H1 (cell line): ENCODE measurements around the gene B3GALT6. TPM values are rescaled to one million over a fixed set of nuclear protein-coding genes. Genes with fewer than 3 reads are reported as not detected.

ENCODE experiments used
- CTCF ChIA-PET: fragments of 300-600 bp; sonication (Branson Sonifier 250); formaldehyde crosslinking; loops from one replicate; lab custom pipeline; 2021; ENCODE audit not compliant: partially characterized antibody; lab: Charles Lee
- POLR2A ChIA-PET: fragments of 300-600 bp; sonication (Branson Sonifier 250); formaldehyde crosslinking; loops from one replicate; lab custom pipeline; 2021; ENCODE audit warnings: inconsistent platforms; ENCODE audit not compliant: partially characterized antibody; lab: Charles Lee
- DNase-seq, 2 experiments: peaks; one replicate each; pipeline versions ENCODE4 v3.0.0 to v3.0.0-alpha.2; 2010 to 2022; ENCODE audit warnings: low spot score in 2 of 2, low read depth in 1 of 2, mixed read lengths in 1 of 2
- FAIRE-seq: peaks from 2 replicates; lab custom pipeline; 2011; peaks lifted over from hg19 to GRCh38; lab: Jason Lieb, UNC
- H2AFZ ChIP-seq: 2 replicates; pipeline ENCODE4 v1.8.1; 2012; ENCODE audit warnings: low read length, inconsistent platforms
- H2AK5ac ChIP-seq: 2 replicates; pipeline ENCODE4 v1.6.1; 2013; ENCODE audit warnings: low read depth, low read length
- H2BK120ac ChIP-seq: replicated peaks from 2 replicates; pipeline ENCODE3; 2013; ENCODE audit warnings: low read depth, low read length, inconsistent platforms
- H2BK12ac ChIP-seq: 2 replicates; pipeline ENCODE4 v1.6.1; 2013; ENCODE audit warnings: low read depth, low read length
- H2BK15ac ChIP-seq: 2 replicates; pipeline ENCODE4 v1.6.1; 2013; ENCODE audit warnings: low read length
- H2BK20ac ChIP-seq: 2 replicates; pipeline ENCODE4 v1.6.1; 2013; ENCODE audit warnings: low read length
- H2BK5ac ChIP-seq: 2 replicates; pipeline ENCODE4 v1.6.1; 2013; ENCODE audit warnings: low read depth, low read length
- H3K14ac ChIP-seq: 2 replicates; pipeline ENCODE4 v1.6.1; 2013; ENCODE audit warnings: inconsistent platforms; ENCODE audit not compliant: insufficient read length
- H3K18ac ChIP-seq: 2 replicates; pipeline ENCODE4 v1.6.1; 2013; ENCODE audit warnings: low read length; ENCODE audit errors: extremely low read depth
- H3K23ac ChIP-seq: 2 replicates; pipeline ENCODE4 v1.6.1; 2013; ENCODE audit warnings: inconsistent platforms; ENCODE audit not compliant: insufficient read length
- H3K23me2 ChIP-seq: 2 replicates; pipeline ENCODE4 v1.6.1; 2013; ENCODE audit warnings: low read depth, low read length
- H3K27ac ChIP-seq: 2 replicates; pipeline ENCODE4 v1.6.1; 2011; ENCODE audit warnings: low read depth, low read length, inconsistent platforms
- H3K27me3 ChIP-seq, 4 experiments: replicated peaks in 1 of 4; 1 replicate in 1 of 4; 2 replicates in 3 of 4; pipeline versions ENCODE4 v1.6.1 to v1.8.1; 2011 to 2013; ENCODE audit warnings: low read length in 3 of 4, mild to moderate bottlenecking in 3 of 4, inconsistent platforms in 2 of 4, mixed read lengths in 2 of 4, moderate library complexity in 1 of 4; ENCODE audit not compliant: control insufficient read depth in 3 of 4, insufficient read depth in 3 of 4; ENCODE audit errors: extremely low read depth in 1 of 4
- H3K36me3 ChIP-seq, 4 experiments: 2 replicates each; pipeline versions ENCODE4 v1.6.1 to v1.8.1; 2011 to 2013; ENCODE audit warnings: mild to moderate bottlenecking in 4 of 4, low read length in 3 of 4, moderate library complexity in 2 of 4, control low read depth in 1 of 4, inconsistent platforms in 1 of 4; ENCODE audit not compliant: insufficient read depth in 4 of 4, control insufficient read depth in 2 of 4
- H3K4ac ChIP-seq: replicated peaks from 2 replicates; pipeline ENCODE3; 2013; ENCODE audit warnings: low read length, low read depth, mixed read lengths, inconsistent platforms; ENCODE audit not compliant: insufficient read length
- H3K4me1 ChIP-seq, 4 experiments: replicated peaks in 1 of 4; 1 replicate in 1 of 4; 2 replicates in 3 of 4; pipeline versions ENCODE4 v1.6.1 to v1.8.1; 2011 to 2013; ENCODE audit warnings: low read length in 3 of 4, inconsistent platforms in 2 of 4, mixed read lengths in 1 of 4; ENCODE audit not compliant: insufficient read depth in 4 of 4, control insufficient read depth in 3 of 4
- H3K4me2 ChIP-seq, 2 experiments: 2 replicates each; pipeline versions ENCODE4 v1.6.1 to v1.8.1; 2011 to 2013; ENCODE audit warnings: low read depth in 2 of 2, low read length in 2 of 2, control low read depth in 1 of 2, inconsistent platforms in 1 of 2, mild to moderate bottlenecking in 1 of 2; ENCODE audit not compliant: insufficient read depth in 1 of 2
- H3K4me3 ChIP-seq, 4 experiments: fragments of 200-600, 300-600 bp in 1 of 4; sonication (generic), shearing (Covaris generic), sonication (Bioruptor Twin) in 1 of 4; 2 replicates each; pipeline versions ENCODE4 v1.5.1 to v1.8.1; 2011 to 2016; ENCODE audit warnings: low read length in 4 of 4, low read depth in 3 of 4, control low read depth in 2 of 4, inconsistent platforms in 2 of 4, mild to moderate bottlenecking in 2 of 4, mixed read lengths in 1 of 4, moderate library complexity in 1 of 4; ENCODE audit not compliant: insufficient read depth in 2 of 4; ENCODE audit errors: extremely low read depth in 1 of 4
- H3K56ac ChIP-seq: replicated peaks from 2 replicates; pipeline ENCODE3; 2013; ENCODE audit warnings: low read depth, mild to moderate bottlenecking, mixed read lengths, low read length, inconsistent platforms; ENCODE audit not compliant: insufficient read length
- H3K79me1 ChIP-seq: 2 replicates; pipeline ENCODE4 v1.6.1; 2013; ENCODE audit warnings: low read depth, low read length, control low read depth
- H3K79me2 ChIP-seq, 2 experiments: 2 replicates each; pipeline versions ENCODE4 v1.6.1 to v1.8.1; 2012 to 2013; ENCODE audit warnings: low read length in 2 of 2, mild to moderate bottlenecking in 2 of 2, inconsistent platforms in 1 of 2; ENCODE audit not compliant: insufficient read depth in 2 of 2, control insufficient read depth in 1 of 2
- H3K9ac ChIP-seq, 4 experiments: replicated peaks in 1 of 4; 1 replicate in 1 of 4; 2 replicates in 3 of 4; pipeline versions ENCODE4 v1.6.1 to v1.8.1; 2011 to 2013; ENCODE audit warnings: low read depth in 3 of 4, low read length in 3 of 4, control low read depth in 2 of 4, mild to moderate bottlenecking in 2 of 4, moderate library complexity in 2 of 4, inconsistent platforms in 1 of 4; ENCODE audit errors: extremely low read depth in 1 of 4
- H3K9me3 ChIP-seq, 2 experiments: 2 replicates each; pipeline versions ENCODE4 v1.6.1 to v1.8.1; 2012 to 2013; ENCODE audit warnings: mild to moderate bottlenecking in 2 of 2, moderate library complexity in 2 of 2, control low read depth in 1 of 2, inconsistent platforms in 1 of 2, low read depth in 1 of 2, low read length in 1 of 2, mixed read lengths in 1 of 2; ENCODE audit not compliant: insufficient read depth in 2 of 2
- H4K20me1 ChIP-seq, 2 experiments: replicated peaks in 1 of 2; 2 replicates each; pipeline versions ENCODE3 to v1.8.1; 2011 to 2013; ENCODE audit warnings: inconsistent platforms in 2 of 2, low read length in 2 of 2, mild to moderate bottlenecking in 1 of 2; ENCODE audit not compliant: insufficient read depth in 2 of 2, control insufficient read depth in 1 of 2
- H4K5ac ChIP-seq: 2 replicates; pipeline ENCODE4 v1.6.1; 2013; ENCODE audit warnings: low read length, low read depth, mixed read lengths, inconsistent platforms; ENCODE audit not compliant: insufficient read length
- H4K8ac ChIP-seq: 2 replicates; pipeline ENCODE4 v1.8.0; 2013; ENCODE audit warnings: mild to moderate bottlenecking, moderate library complexity, low read length, inconsistent platforms; ENCODE audit not compliant: insufficient read depth; ENCODE audit errors: extremely low read depth
- H4K91ac ChIP-seq: replicated peaks from 2 replicates; pipeline ENCODE3; 2013; ENCODE audit warnings: low read length, mixed read lengths, inconsistent platforms; ENCODE audit not compliant: insufficient read length
- CREB1 ChIP-seq: IDR thresholded peaks from 2 replicates; pipeline ENCODE4 v1.6.1; 2012; ENCODE audit warnings: inconsistent platforms
- CTBP2 ChIP-seq: IDR thresholded peaks from 2 replicates; pipeline ENCODE4 v1.7.0; 2011; ENCODE audit warnings: borderline replicate concordance, mild to moderate bottlenecking, moderate library complexity, mixed read lengths, low read length; ENCODE audit not compliant: insufficient read depth, insufficient read length
- CTCF ChIP-seq, 3 experiments: IDR thresholded peaks; 1 replicate in 2 of 3; 2 replicates in 1 of 3; pipeline versions ENCODE4 v1.5.1 to v1.6.1; 2011; ENCODE audit warnings: low read length in 3 of 3, mild to moderate bottlenecking in 3 of 3, inconsistent platforms in 2 of 3, low read depth in 1 of 3, moderate library complexity in 1 of 3; ENCODE audit not compliant: insufficient read depth in 1 of 3; ENCODE audit errors: control extremely low read depth in 1 of 3
- JUN ChIP-seq: IDR thresholded peaks from 2 replicates; pipeline ENCODE4 v1.6.1; 2011; ENCODE audit warnings: low read depth, mild to moderate bottlenecking, improper control_type of control experiment, low read length
- KDM4A ChIP-seq: IDR thresholded peaks from one replicate; pipeline ENCODE4 v1.7.1; 2012; ENCODE audit warnings: low read depth, mild to moderate bottlenecking, moderate library complexity, low read length, inconsistent platforms; ENCODE audit not compliant: severe bottlenecking
- RAD21 ChIP-seq, 2 experiments: IDR thresholded peaks in 1 of 2; conservative IDR thresholded peaks in 1 of 2; 2 replicates each; pipeline ENCODE4 v1.6.1; 2011; ENCODE audit warnings: low read depth in 2 of 2, low read length in 2 of 2, improper control_type of control experiment in 1 of 2, inconsistent platforms in 1 of 2, mild to moderate bottlenecking in 1 of 2, moderate library complexity in 1 of 2
- RBBP5 ChIP-seq: IDR thresholded peaks from 2 replicates; pipeline ENCODE4 v1.7.1; 2012; ENCODE audit warnings: low read depth, mild to moderate bottlenecking, inconsistent platforms, low read length, moderate library complexity, borderline replicate concordance
- RXRA ChIP-seq: IDR thresholded peaks from 2 replicates; pipeline ENCODE4 v1.6.1; 2011; ENCODE audit warnings: low read depth, mild to moderate bottlenecking, low read length, moderate library complexity; ENCODE audit not compliant: insufficient read depth
- SP1 ChIP-seq: IDR thresholded peaks from 2 replicates; pipeline ENCODE4 v1.6.1; 2011; ENCODE audit warnings: low read depth, low read length
- SRF ChIP-seq: IDR thresholded peaks from 2 replicates; pipeline ENCODE4 v1.6.1; 2011; ENCODE audit warnings: mild to moderate bottlenecking, low read depth, low read length, moderate library complexity
- TAF1 ChIP-seq: IDR thresholded peaks from 2 replicates; pipeline ENCODE4 v1.6.1; 2011; ENCODE audit warnings: mild to moderate bottlenecking, low read depth, low read length
- WGBS, 2 experiments: shearing (Covaris generic) in 1 of 2; methylation state at CpG; one replicate each; pipeline versions ENCODE4 v1.1.6 to v1.1.7; 2013 to 2015; ENCODE audit warnings: low lambda C conversion rate in 2 of 2, mixed read lengths in 2 of 2, inconsistent platforms in 1 of 2, low coverage in 1 of 2, missing lambda C conversion rate in 1 of 2; ENCODE audit not compliant: insufficient replicate concordance in 2 of 2, insufficient coverage in 1 of 2, insufficient read length in 1 of 2; ENCODE audit errors: extremely low coverage in 1 of 2, missing lambda C conversion rate in 1 of 2; 5-methylcytosine and 5-hydroxymethylcytosine counted together
- polyA plus RNA-seq, 7 experiments: library from polyadenylated mRNA; depleted of rRNA in 3 of 7; stranded (reverse) in 5 of 7; unstranded in 2 of 7; fragments of >200 nt in 5 of 7; fragments of 200-250 nt in 2 of 7; gene quantifications; 1 replicate in 5 of 7; 2 replicates in 1 of 7; 4 replicates in 1 of 7; pipeline versions ENCODE4 v1.2.1 to v1.2.3, GENCODE V29; 2011 to 2013; ENCODE audit warnings: missing spikeins in 2 of 7, mixed read lengths in 2 of 7
- total RNA-seq: library from RNA; stranded (reverse); fragmentation: NEBNext Ultra II Directional; extraction: Animal tissue kit (Norgen Biotek cat#: 25700); gene quantifications from 2 replicates; pipeline ENCODE4 v1.2.1, GENCODE V29; 2021

Gene B3GALT6
- total and polyA plus RNA-seq, 2 of the 8 experiments (the other 6 are each of a cell fraction or from before 2014, with no cell fraction given), result 18.4 to 20.4 TPM

GRCh38 chr1:1275836-1276235 is 43.8 kb downstream of the B3GALT6 start:
- no peak overlapping the region for H3K4ac ChIP-seq
- no peaks in the 10 kb centered on the region for H3K9me3 ChIP-seq
- no peak overlapping the region for H3K9ac ChIP-seq
- no peak overlapping the region for H3K23ac ChIP-seq
- H3K79me2 ChIP-seq, result peaks cover 11 to 27% of the 10 kb centered on the region in 2 experiments; a peak in 3 of 4 replicates
- no peak overlapping the region for H2BK120ac ChIP-seq
- H2BK12ac ChIP-seq, result no peak overlapping the region
- no peak overlapping the region for H2BK15ac ChIP-seq
- H3K79me1 ChIP-seq, result peaks cover 12% of the 10 kb centered on the region
- ChIA-PET CTCF (interaction anchor here (0.9 to 1.7 kb wide), 3 partner anchors 9 to 12 kb away, joined by 3 to 6 read pairs (median 4); no protein-coding TSS in a partner anchor), POLR2A (interaction anchor here (3.0 kb wide), 1 partner anchor 10 kb away, joined by 12 read pairs; no protein-coding TSS in a partner anchor)
- no peak overlapping the region for H2BK5ac ChIP-seq
- H3K18ac ChIP-seq, result no peak overlapping the region
- DNase-seq (no peak), FAIRE-seq (no peak)
- H3K4me3 ChIP-seq, result no peak overlapping the region
- H3K36me3 ChIP-seq, result no peaks in the 10 kb centered on the region
- H3K27ac ChIP-seq, result no peak overlapping the region
- peaks cover 0 to 17% (median 8%) of the 10 kb centered on the region in 4 experiments; a peak in 5 of 7 replicates for H3K4me1 ChIP-seq
- no peak overlapping the region for H4K5ac ChIP-seq
- no peak overlapping the region for H2BK20ac ChIP-seq
- H2AK5ac ChIP-seq, result no peak overlapping the region
- no peak overlapping the region for H2AFZ ChIP-seq
- no peak overlapping the region for H4K8ac ChIP-seq
- H4K91ac ChIP-seq, result no peak overlapping the region
- H4K20me1 ChIP-seq, result peaks cover 12 to 17% of the 10 kb centered on the region in 2 experiments
- no peak overlapping the region for H3K14ac ChIP-seq
- no peak overlapping the region for H3K4me2 ChIP-seq
- peaks cover 11% of the 10 kb centered on the region; the same call in 1 of the 2 replicates for H3K23me2 ChIP-seq
- 92% methylated on average over 9 of the region's 9 CpGs; no CpG with 5 or more reads in 1 of the 2 experiments for WGBS, 2 experiments
- no peak overlapping the region for H3K56ac ChIP-seq
- no peaks in the 10 kb centered on the region; a peak in 1 of 7 replicates for H3K27me3 ChIP-seq
- TF ChIP-seq SRF, result no peak
- no peak for TF ChIP-seq CREB1
- TF ChIP-seq SP1, result no peak
- no peak for TF ChIP-seq KDM4A
- no peak for TF ChIP-seq RBBP5
- TF ChIP-seq CTCF (IDR thresholded peaks at IDR 0.05; ENCODE audit: control extremely low read depth in 1 of 3, insufficient read depth in 1 of 3, low read depth in 1 of 3, low read length in 3 of 3), result no peak
- TF ChIP-seq RAD21 (IDR thresholded peaks at IDR 0.05 in 1 of 2, conservative IDR thresholded peaks at IDR 0.05 in 1 of 2; ENCODE audit: low read depth in 2 of 2, low read length in 2 of 2), result no peak
- TF ChIP-seq CTBP2, result no peak
- TF ChIP-seq TAF1, result no peak
- no peak for TF ChIP-seq JUN
- no peak for TF ChIP-seq RXRA
